Erythroblast (primary cell): ENCODE data around the gene TSTD2.
A peak's percentile ranks its signal among the peaks of the same experiment; 100 is the strongest.

Experiments
- GATA1 ChIP-seq: IDR thresholded peaks from 2 replicates; pipeline ENCODE4 v1.6.1; 2011; ENCODE audit warnings: low read depth, mild to moderate bottlenecking, control low read depth, low read length, moderate library complexity
- POLR2A ChIP-seq: IDR thresholded peaks from 2 replicates; pipeline ENCODE4 v1.6.1; 2011; ENCODE audit warnings: mild to moderate bottlenecking, low read length

GRCh38 chr9:97568461-97569275, 64.5 kb downstream of the TSTD2 start:
- TF ChIP-seq POLR2A (peak; percentile 10), GATA1 (no peak)
